A549 (cell line): ENCODE data around the gene PLA2G1B. TPM values are rescaled to one million over a fixed set of nuclear protein-coding genes. Genes with fewer than 3 reads are reported as not detected.

Experiments
- ATAC-seq, 2 experiments: fragments of 200-7000 bp in 1 of 2; fragments of >200 bp in 1 of 2; cut with Nextera tagmentation in 1 of 2; cut with Tn5 transposase in 1 of 2; 3 replicates each; pipeline versions ENCODE4 v1.8.0 to v1.9.1; 2018 to 2020; ENCODE audit warnings: mild to moderate bottlenecking in 1 of 2, moderate library complexity in 1 of 2
- CTCF ChIA-PET: fragments of 300-600 bp; sonication (Branson Sonifier 250); formaldehyde crosslinking; extraction: SDS; loops from one replicate; lab custom pipeline; 2021; ENCODE audit warnings: antibody characterized with exemption, inconsistent platforms; lab: Yijun Ruan, JAX
- POLR2A ChIA-PET: fragments of 350-600 bp; formaldehyde crosslinking; extraction: SDS; loops from one replicate; lab custom pipeline; 2021; ENCODE audit warnings: antibody characterized with exemption, inconsistent platforms; lab: Yijun Ruan, JAX
- DNase-seq, 2 experiments: peaks; one replicate each; pipeline versions ENCODE4 v3.0.0 to v3.0.0-alpha.2; 2011 to 2016; ENCODE audit warnings: low read depth in 1 of 2, low spot score in 1 of 2
- FAIRE-seq: peaks from 2 replicates; lab custom pipeline; 2011; peaks lifted over from hg19 to GRCh38; lab: Jason Lieb, UNC
- H3K27ac ChIP-seq, 2 experiments: fragments of >200 bp; sonication (Bioruptor Twin); formaldehyde crosslinking; 3 replicates each; pipeline ENCODE4 v1.5.1; 2016 to 2017
- H3K4me1 ChIP-seq: fragments of >200 bp; sonication (Bioruptor Twin); formaldehyde crosslinking; 3 replicates; pipeline ENCODE4 v1.6.1; 2016
- H3K4me2 ChIP-seq: fragments of >200 bp; sonication (Bioruptor Twin); formaldehyde crosslinking; 3 replicates; pipeline ENCODE4 v1.6.1; 2016
- H3K4me3 ChIP-seq: fragments of >200 bp; sonication (Bioruptor Twin); formaldehyde crosslinking; 3 replicates; pipeline ENCODE4 v1.5.1; 2016
- H3K9me3 ChIP-seq: fragments of >200 bp; sonication (Bioruptor Twin); formaldehyde crosslinking; 3 replicates; pipeline ENCODE4 v1.6.1; 2016
- CBX2 ChIP-seq: fragments of 200-600 bp; sonication (generic); IDR thresholded peaks from 2 replicates; pipeline ENCODE4 v1.6.1; 2016; ENCODE audit warnings: low read depth, mild to moderate bottlenecking, borderline replicate concordance
- CHD4 ChIP-seq: fragments of 200-600 bp; sonication (generic); IDR thresholded peaks from 2 replicates; pipeline ENCODE4 v1.6.1; 2016; ENCODE audit warnings: antibody characterized with exemption, mild to moderate bottlenecking, borderline replicate concordance
- GATA3 ChIP-seq: IDR thresholded peaks from 2 replicates; pipeline ENCODE4 v1.6.1; 2012; ENCODE audit warnings: borderline replicate concordance
- HEYL ChIP-seq: fragments of 250-450 bp; sonication (Bioruptor Pico); IDR thresholded peaks from 2 replicates; pipeline ENCODE4 v1.8.0; 2021; ENCODE audit warnings: mild to moderate bottlenecking, moderate library complexity
- HOXA7 ChIP-seq: fragments of 250-450 bp; sonication (Bioruptor Pico); IDR thresholded peaks from 2 replicates; pipeline ENCODE4 v1.5.0; 2020; ENCODE audit warnings: mild to moderate bottlenecking, moderate library complexity
- HOXB5 ChIP-seq: fragments of 250-450 bp; sonication (Bioruptor Pico); IDR thresholded peaks from 2 replicates; pipeline ENCODE4 v1.5.0; 2020; ENCODE audit warnings: mild to moderate bottlenecking, moderate library complexity
- JUNB ChIP-seq: fragments of >200 bp; sonication (Bioruptor Twin); formaldehyde crosslinking; IDR thresholded peaks from 2 replicates; pipeline ENCODE4 v1.6.1; 2016
- KDM1A ChIP-seq: fragments of 200-600 bp; sonication (generic); IDR thresholded peaks from 2 replicates; pipeline ENCODE4 v1.6.1; 2016; ENCODE audit warnings: low read depth, mild to moderate bottlenecking
- MAZ ChIP-seq: fragments of 150-350 bp; IDR thresholded peaks from 2 replicates; pipeline ENCODE4 v1.6.1; 2014; ENCODE audit warnings: antibody characterized with exemption, low read depth, low read length, borderline replicate concordance
- MYC ChIP-seq: IDR thresholded peaks from 2 replicates; pipeline ENCODE4 v1.6.1; 2012; ENCODE audit warnings: mild to moderate bottlenecking, inconsistent platforms, low read length, improper control_type of control experiment, borderline replicate concordance
- POLR2AphosphoS2 ChIP-seq: conservative IDR thresholded peaks from 2 replicates; pipeline ENCODE4 v1.6.1; 2012; ENCODE audit warnings: low read length, improper control_type of control experiment, inconsistent platforms
- RARB ChIP-seq: fragments of 250-450 bp; sonication (Bioruptor Pico); IDR thresholded peaks from 2 replicates; pipeline ENCODE4 v1.8.0; 2021; ENCODE audit warnings: mild to moderate bottlenecking, moderate library complexity
- RCOR1 ChIP-seq: fragments of 150-350 bp; IDR thresholded peaks from 2 replicates; pipeline ENCODE4 v1.6.1; 2014; ENCODE audit warnings: antibody characterized with exemption, low read length, low read depth
- SREBF2 ChIP-seq: fragments of 450-650 bp; IDR thresholded peaks from 2 replicates; pipeline ENCODE4 v1.6.1; 2014; ENCODE audit warnings: mild to moderate bottlenecking, moderate library complexity
- ZC3H11A ChIP-seq: fragments of 450-650 bp; IDR thresholded peaks from 2 replicates; pipeline ENCODE4 v1.6.1; 2014; ENCODE audit warnings: antibody characterized with exemption, mild to moderate bottlenecking
- ZFP36 ChIP-seq: fragments of 450-650 bp; IDR thresholded peaks from 2 replicates; pipeline ENCODE4 v1.6.1; 2014; ENCODE audit warnings: borderline replicate concordance; ENCODE audit not compliant: partially characterized antibody
- WGBS: methylation state at CpG from one replicate; pipeline ENCODE4 v1.1.6; 2017; ENCODE audit errors: missing lambda C conversion rate; 5-methylcytosine and 5-hydroxymethylcytosine counted together
- polyA plus RNA-seq, 4 experiments: library from polyadenylated mRNA; depleted of rRNA in 3 of 4; stranded (reverse); fragments of >200 nt; fragmentation: RNase III in 1 of 4; extraction: RNeasy Plus Mini Kit Qiagen cat#74134 plus additional on column Dnase treatment in 1 of 4; gene quantifications; 2 replicates in 3 of 4; 3 replicates in 1 of 4; pipeline ENCODE4 v1.2.3, GENCODE V29; 2011 to 2017
- TF ChIP-seq, protein P1 (sequence below): IDR thresholded peaks from 2 replicates; pipeline ENCODE4 v1.6.1; 2012
- TF ChIP-seq, protein P2 (sequence below): fragments of >200 bp; sonication (Bioruptor Twin); formaldehyde crosslinking; IDR thresholded peaks from 3 replicates; pipeline ENCODE4 v1.6.1; 2016
- TF ChIP-seq, protein P3 (sequence below): fragments of 150-350 bp; IDR thresholded peaks from 2 replicates; pipeline ENCODE4 v1.6.1; 2014; ENCODE audit warnings: low read depth, mild to moderate bottlenecking, low read length
- TF ChIP-seq, protein P4 (sequence below): fragments of 250-450 bp; sonication (Bioruptor Pico); IDR thresholded peaks from 2 replicates; pipeline ENCODE4 v1.5.0; 2020; ENCODE audit warnings: low read depth, mild to moderate bottlenecking, moderate library complexity
- TF ChIP-seq, protein P5 (sequence below): fragments of >200 bp; sonication (Bioruptor Twin); formaldehyde crosslinking; IDR thresholded peaks from 3 replicates; pipeline ENCODE4 v1.5.1; 2016
- TF ChIP-seq, protein P6 (sequence below): fragments of 450-650 bp; IDR thresholded peaks from 2 replicates; pipeline ENCODE4 v1.6.1; 2014; ENCODE audit warnings: antibody characterized with exemption

The PLA2G1B gene
- polyA plus RNA-seq, 2 of the 4 experiments (the other 2 are of a cell fraction) = 0.21 TPM; not detected in 1

DNA sequence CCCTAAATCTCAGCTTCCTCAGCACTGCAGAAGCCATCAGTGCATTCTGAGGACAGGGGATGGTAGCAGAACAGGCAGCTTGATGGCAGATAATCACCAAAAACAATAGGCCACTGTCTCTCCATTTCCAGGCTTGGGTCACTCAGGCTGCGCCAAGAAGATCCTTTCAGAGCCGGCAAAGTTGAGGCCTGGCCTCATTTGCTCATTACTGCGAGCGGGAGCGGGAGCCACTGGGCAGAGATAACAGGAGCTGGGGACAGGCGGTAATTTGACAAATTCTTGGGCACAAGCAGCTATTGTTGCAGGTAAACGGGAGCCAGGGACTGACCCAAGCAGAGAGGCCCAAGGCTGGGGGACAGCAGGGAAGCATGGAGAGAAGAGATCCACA, 39.3 kb upstream of the PLA2G1B start:
- DNase-seq (no peak), FAIRE-seq (no peak), ATAC-seq (no peak)
- H3K4me3 ChIP-seq = no peak overlapping the region
- peaks cover 14% of the 10 kb centered on the region; the same call in 2 of the 3 replicates for H3K4me1 ChIP-seq
- CTCF ChIA-PET = interaction anchor here (0.6 to 3.4 kb wide), 27 partner anchors 8 to 1397 kb away, joined by 3 to 29 read pairs (median 5); partner anchors contain the start of gene COX6A1
- POLR2A ChIA-PET = interaction anchor here (0.6 kb wide), 1 partner anchor 233 kb away, joined by 4 read pairs; no protein-coding TSS in a partner anchor
- 87% methylated on average over 7 of the region's 7 CpGs for WGBS
- H3K9me3 ChIP-seq = no peaks in the 10 kb centered on the region
- TF ChIP-seq ZC3H11A (no peak), CHD4 (no peak), POLR2AphosphoS2 (no peak), HOXB5 (CRISPR knock-in tag) (no peak), RARB (CRISPR knock-in tag) (no peak), ZFP36 (no peak), HEYL (CRISPR knock-in tag) (no peak), RCOR1 (no peak), JUNB (no peak), KDM1A (no peak), GATA3 (no peak), SREBF2 (no peak), HOXA7 (no peak), MYC (no peak)
- TF ChIP-seq, protein P1, sequence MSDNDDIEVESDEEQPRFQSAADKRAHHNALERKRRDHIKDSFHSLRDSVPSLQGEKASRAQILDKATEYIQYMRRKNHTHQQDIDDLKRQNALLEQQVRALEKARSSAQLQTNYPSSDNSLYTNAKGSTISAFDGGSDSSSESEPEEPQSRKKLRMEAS = no peak
- TF ChIP-seq, protein P2, sequence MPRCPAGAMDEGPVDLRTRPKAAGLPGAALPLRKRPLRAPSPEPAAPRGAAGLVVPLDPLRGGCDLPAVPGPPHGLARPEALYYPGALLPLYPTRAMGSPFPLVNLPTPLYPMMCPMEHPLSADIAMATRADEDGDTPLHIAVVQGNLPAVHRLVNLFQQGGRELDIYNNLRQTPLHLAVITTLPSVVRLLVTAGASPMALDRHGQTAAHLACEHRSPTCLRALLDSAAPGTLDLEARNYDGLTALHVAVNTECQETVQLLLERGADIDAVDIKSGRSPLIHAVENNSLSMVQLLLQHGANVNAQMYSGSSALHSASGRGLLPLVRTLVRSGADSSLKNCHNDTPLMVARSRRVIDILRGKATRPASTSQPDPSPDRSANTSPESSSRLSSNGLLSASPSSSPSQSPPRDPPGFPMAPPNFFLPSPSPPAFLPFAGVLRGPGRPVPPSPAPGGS = no peak
- TF ChIP-seq, protein P3, sequence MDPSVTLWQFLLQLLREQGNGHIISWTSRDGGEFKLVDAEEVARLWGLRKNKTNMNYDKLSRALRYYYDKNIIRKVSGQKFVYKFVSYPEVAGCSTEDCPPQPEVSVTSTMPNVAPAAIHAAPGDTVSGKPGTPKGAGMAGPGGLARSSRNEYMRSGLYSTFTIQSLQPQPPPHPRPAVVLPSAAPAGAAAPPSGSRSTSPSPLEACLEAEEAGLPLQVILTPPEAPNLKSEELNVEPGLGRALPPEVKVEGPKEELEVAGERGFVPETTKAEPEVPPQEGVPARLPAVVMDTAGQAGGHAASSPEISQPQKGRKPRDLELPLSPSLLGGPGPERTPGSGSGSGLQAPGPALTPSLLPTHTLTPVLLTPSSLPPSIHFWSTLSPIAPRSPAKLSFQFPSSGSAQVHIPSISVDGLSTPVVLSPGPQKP = no peak
- TF ChIP-seq, protein P4, sequence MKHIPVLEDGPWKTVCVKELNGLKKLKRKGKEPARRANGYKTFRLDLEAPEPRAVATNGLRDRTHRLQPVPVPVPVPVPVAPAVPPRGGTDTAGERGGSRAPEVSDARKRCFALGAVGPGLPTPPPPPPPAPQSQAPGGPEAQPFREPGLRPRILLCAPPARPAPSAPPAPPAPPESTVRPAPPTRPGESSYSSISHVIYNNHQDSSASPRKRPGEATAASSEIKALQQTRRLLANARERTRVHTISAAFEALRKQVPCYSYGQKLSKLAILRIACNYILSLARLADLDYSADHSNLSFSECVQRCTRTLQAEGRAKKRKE (CRISPR knock-in tag) = no peak
- TF ChIP-seq, all 56 proteins: peak for 0
- Histone ChIP-seq H3K4me2 (no peak overlapping the region), H3K27ac (no peak overlapping the region)

DNA sequence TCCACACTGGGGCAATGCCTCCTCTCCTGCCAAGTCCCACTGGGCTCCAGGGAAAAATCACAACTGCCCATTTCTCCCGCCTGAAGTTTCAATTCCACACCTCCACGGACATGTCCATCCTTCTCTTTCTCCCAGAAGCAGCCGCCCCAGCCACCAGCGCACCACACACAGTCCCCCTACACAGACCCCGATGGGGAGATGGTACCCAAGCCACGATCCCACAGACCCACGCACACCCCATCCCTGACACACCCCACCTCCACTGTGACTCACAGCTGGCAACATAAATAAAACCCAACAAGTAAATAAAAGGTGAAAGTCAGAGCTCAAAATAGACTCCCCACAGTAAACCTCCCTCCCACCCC, 38.7 kb upstream of the PLA2G1B start:
- ATAC-seq (no peak), FAIRE-seq (no peak)
- ChIA-PET POLR2A (no interaction called here), CTCF (interaction anchor here (0.6 to 3.4 kb wide), 19 partner anchors 9 to 300 kb away, joined by 3 to 29 read pairs (median 7); partner anchors contain the start of genes COX6A1 and SRSF9)
- Histone ChIP-seq H3K9me3 (no peaks in the 10 kb centered on the region), H3K27ac (no peak overlapping the region), H3K4me2 (no peak overlapping the region), H3K4me3 (no peak overlapping the region)
- WGBS = 77% methylated on average over 7 of the region's 7 CpGs
- TF ChIP-seq CBX2 (no peak), MAZ (no peak), ZFP36 (no peak), HOXA7 (no peak), GATA3 (no peak)
- TF ChIP-seq, protein P5, sequence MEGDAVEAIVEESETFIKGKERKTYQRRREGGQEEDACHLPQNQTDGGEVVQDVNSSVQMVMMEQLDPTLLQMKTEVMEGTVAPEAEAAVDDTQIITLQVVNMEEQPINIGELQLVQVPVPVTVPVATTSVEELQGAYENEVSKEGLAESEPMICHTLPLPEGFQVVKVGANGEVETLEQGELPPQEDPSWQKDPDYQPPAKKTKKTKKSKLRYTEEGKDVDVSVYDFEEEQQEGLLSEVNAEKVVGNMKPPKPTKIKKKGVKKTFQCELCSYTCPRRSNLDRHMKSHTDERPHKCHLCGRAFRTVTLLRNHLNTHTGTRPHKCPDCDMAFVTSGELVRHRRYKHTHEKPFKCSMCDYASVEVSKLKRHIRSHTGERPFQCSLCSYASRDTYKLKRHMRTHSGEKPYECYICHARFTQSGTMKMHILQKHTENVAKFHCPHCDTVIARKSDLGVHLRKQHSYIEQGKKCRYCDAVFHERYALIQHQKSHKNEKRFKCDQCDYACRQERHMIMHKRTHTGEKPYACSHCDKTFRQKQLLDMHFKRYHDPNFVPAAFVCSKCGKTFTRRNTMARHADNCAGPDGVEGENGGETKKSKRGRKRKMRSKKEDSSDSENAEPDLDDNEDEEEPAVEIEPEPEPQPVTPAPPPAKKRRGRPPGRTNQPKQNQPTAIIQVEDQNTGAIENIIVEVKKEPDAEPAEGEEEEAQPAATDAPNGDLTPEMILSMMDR = no peak
- TF ChIP-seq, protein P6, sequence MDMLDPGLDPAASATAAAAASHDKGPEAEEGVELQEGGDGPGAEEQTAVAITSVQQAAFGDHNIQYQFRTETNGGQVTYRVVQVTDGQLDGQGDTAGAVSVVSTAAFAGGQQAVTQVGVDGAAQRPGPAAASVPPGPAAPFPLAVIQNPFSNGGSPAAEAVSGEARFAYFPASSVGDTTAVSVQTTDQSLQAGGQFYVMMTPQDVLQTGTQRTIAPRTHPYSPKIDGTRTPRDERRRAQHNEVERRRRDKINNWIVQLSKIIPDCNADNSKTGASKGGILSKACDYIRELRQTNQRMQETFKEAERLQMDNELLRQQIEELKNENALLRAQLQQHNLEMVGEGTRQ = no peak
- TF ChIP-seq, protein P3 = no peak
- TF ChIP-seq, all 56 proteins: peak for 0
- peaks cover 14% of the 10 kb centered on the region; the same call in 2 of the 3 replicates for H3K4me1 ChIP-seq
- DNase-seq = no peak
